ENCODE results near the gene PRKCZ. TPM values are rescaled to one million over a fixed set of nuclear protein-coding genes. Genes with fewer than 3 reads are reported as not detected.

Gene PRKCZ
- total RNA-seq, 6 experiments from 2014 or later = 0.55 to 1.4 (median 0.95) TPM

DNA sequence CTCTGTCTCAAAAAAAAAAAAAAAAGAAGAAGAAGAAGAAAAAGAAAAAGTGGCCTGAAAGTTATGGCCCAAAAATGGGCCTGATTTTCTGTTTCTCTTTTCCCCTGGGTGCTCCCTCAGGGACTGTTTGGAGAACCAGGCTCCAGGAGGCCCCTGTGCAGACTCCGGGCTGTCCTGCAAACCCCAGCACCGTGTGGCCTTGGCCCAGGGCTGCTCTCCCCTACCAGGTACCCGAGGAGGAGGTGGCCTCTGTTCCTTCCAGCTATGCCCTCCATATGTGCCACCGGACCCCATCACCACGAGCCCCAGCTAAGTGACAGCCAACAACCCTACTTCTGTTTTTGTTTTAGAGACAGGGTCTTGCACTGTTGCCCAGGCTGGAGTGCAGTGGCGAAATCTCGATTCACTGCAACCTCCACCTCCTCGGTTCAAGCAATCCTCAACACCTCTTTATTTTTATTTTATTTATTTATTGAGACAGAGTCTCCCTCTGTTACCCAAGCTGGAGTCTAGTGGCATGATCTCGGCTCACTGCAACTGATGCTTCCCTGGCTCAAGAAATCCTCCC is 151.9 kb downstream of the PRKCZ start:
- no peaks in the 10 kb centered on the region for H3K9me3 Mint-ChIP-seq
- no peak overlapping the region for H3K27ac Mint-ChIP-seq
- H3K36me3 Mint-ChIP-seq (ENCODE audit: low read depth) = no peaks in the 10 kb centered on the region
- H3K4me3 Mint-ChIP-seq = no peak overlapping the region
- TF ChIP-seq, protein P1, sequence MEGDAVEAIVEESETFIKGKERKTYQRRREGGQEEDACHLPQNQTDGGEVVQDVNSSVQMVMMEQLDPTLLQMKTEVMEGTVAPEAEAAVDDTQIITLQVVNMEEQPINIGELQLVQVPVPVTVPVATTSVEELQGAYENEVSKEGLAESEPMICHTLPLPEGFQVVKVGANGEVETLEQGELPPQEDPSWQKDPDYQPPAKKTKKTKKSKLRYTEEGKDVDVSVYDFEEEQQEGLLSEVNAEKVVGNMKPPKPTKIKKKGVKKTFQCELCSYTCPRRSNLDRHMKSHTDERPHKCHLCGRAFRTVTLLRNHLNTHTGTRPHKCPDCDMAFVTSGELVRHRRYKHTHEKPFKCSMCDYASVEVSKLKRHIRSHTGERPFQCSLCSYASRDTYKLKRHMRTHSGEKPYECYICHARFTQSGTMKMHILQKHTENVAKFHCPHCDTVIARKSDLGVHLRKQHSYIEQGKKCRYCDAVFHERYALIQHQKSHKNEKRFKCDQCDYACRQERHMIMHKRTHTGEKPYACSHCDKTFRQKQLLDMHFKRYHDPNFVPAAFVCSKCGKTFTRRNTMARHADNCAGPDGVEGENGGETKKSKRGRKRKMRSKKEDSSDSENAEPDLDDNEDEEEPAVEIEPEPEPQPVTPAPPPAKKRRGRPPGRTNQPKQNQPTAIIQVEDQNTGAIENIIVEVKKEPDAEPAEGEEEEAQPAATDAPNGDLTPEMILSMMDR (IDR thresholded peaks at IDR 0.05) = no peak
- no peak for DNase-seq
- peaks cover 15% of the 10 kb centered on the region for H3K4me1 Mint-ChIP-seq (ENCODE audit: low read depth)
- no peaks in the 10 kb centered on the region; the same call in 1 of the 2 replicates for H3K27me3 Mint-ChIP-seq (ENCODE audit: insufficient read depth)

DNA sequence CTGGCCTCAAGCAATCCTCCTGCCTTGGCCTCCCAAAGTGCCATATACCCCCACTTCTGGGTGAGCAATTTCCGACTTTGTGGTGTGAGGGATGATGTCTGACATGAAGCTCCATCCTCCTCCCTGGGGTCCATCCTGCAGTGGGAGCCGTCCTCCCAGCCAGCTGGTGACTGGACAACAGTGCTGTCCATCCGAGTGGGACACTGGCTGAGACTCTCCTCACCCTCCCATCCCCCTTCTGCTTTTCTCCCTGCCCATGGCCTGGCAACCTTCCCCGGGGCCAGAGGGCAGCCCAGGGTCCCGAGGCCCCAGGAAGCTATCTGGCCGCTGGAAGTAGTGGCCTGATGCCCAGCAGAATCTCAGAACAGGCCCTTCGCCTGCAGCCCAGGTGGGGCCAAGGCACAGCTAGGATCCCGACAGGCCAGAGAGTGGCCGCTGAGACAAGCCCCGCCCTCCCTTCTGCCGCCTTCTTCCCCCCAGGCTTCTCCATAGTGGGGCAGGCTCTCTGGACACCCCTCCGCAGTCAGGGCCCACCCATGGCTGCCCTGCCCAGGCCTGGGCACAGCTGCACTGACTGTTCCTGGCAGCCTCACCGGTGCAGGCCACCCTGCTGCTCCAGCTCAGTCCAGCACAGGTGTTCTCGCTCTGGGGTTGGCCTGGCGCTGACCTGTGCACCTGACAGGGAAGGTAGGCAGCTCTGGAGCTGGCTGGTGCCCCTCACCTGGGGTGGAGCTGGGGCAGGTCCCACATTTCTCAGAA is 152.8 kb downstream of the PRKCZ start:
- Mint-ChIP-seq H3K27ac (no peak overlapping the region), H3K9me3 (no peaks in the 10 kb centered on the region), H3K4me1 (ENCODE audit: low read depth) (peaks cover 24% of the 10 kb centered on the region), H3K27me3 (ENCODE audit: insufficient read depth) (no peaks in the 10 kb centered on the region; the same call in 1 of the 2 replicates), H3K4me3 (no peak overlapping the region), H3K36me3 (ENCODE audit: low read depth) (no peaks in the 10 kb centered on the region)
- TF ChIP-seq, protein P1 (IDR thresholded peaks at IDR 0.05) = no peak
- DNase-seq = no peak

DNA sequence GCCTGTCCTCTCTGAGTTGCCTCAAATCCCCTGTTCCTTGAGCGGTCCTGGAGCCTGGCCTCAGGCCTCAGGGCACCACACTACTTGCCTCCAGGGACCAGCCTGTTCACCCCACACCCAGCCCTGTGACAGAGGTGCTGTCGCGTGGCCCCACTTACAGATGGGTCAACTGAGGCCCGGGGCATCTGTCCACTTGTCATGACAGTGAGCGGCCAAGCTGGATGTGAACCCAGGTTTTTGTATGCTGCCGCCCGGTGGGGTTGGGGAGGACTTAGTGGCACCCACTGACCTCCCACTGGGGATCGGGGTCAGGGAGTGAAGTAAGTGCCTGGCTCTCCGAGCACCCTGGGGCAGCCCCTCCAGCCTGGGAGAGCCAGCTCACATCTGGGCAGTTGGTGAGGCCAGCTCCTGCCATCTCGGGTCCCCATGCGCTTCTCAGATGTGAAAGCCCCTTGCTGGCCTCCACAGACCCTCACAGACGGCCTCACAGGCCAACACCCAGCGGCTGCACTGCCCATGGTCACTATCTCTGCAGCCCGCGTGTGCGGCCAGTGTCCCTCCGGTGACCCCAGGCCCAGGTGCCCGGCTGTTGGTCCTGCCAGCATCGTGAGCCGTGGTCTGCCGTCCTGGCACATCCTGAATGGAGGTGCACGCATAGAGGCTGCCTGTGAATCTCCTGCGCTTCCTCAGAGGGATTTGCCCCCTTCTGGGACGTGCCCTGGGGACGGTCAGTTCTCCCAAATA is 153.6 kb downstream of the PRKCZ start:
- H3K27me3 Mint-ChIP-seq (ENCODE audit: insufficient read depth) = no peaks in the 10 kb centered on the region; the same call in 1 of the 2 replicates
- peak overlapping the region; percentile 68; the same call in 1 of the 2 replicates for H3K4me3 Mint-ChIP-seq
- H3K27ac Mint-ChIP-seq = peak overlapping the region; percentile 36; the same call in 1 of the 2 replicates

DNA sequence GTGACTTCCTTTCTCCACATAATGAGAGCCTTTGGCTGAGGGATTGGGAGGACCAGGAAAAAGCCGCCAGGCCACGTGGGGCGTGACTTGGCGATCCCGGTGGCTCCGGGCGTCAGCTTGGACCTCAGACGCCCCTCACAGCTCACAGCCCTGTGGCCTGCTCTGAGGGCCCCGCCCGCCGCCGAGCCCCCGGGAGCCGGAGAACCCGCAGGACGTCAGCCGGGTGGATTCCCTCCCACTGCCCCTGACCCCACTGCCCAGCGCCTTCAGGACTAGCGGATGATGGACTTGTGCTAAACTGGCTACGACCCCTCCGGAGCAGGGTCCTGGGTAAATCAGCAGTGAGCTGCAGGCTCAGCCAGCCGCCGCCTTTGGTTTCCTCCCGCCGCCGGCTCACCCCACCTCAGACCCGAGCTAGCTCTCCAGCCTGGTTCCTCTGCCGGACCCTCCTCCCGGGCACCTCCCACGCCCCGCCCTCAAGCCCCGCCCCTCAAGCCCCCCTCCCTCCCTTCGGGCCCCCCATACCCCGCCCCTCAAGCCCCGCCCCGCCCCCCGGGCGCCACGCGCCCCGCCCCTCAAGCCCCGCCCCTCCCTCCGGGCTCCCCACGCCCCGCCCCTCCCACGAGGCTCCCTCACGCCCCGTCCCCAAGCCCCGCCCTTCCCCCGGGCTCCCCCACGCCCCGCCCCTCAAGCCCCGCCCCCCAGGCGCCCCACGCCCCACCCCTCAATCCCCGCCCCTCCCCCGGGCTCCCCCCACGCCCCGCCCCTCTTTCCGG is 154.4 kb downstream of the PRKCZ start:
- DNase-seq = no peak
- Mint-ChIP-seq H3K4me1 (ENCODE audit: low read depth) (peaks cover 31% of the 10 kb centered on the region), H3K36me3 (ENCODE audit: low read depth) (no peaks in the 10 kb centered on the region), H3K27ac (peak overlapping the region; percentile 36; the same call in 1 of the 2 replicates), H3K4me3 (peak overlapping the region; percentile 68), H3K9me3 (no peaks in the 10 kb centered on the region), H3K27me3 (ENCODE audit: insufficient read depth) (no peaks in the 10 kb centered on the region; the same call in 1 of the 2 replicates)
- TF ChIP-seq, protein P1 (IDR thresholded peaks at IDR 0.05) = no peak

More for the DNA sequence above, 153.6 kb downstream of the PRKCZ start:
- Mint-ChIP-seq H3K4me1 (ENCODE audit: low read depth) (peaks cover 31% of the 10 kb centered on the region), H3K9me3 (no peaks in the 10 kb centered on the region), H3K36me3 (ENCODE audit: low read depth) (no peaks in the 10 kb centered on the region)
- TF ChIP-seq, protein P1 (IDR thresholded peaks at IDR 0.05) = no peak
- no peak for DNase-seq

Data from HFFc6 (cell line).